ENCODE results near the gene PABPN1L.

- TF ChIP-seq CTCF (IDR thresholded peaks at IDR 0.05) (no peak), ZFX (IDR thresholded peaks at IDR 0.05; ENCODE audit: borderline replicate concordance) (no peak)
Measured at GRCh38 chr16:88846088-88846487, 20.4 kb downstream of the PABPN1L start.
